ENCODE results near the gene ANTXR2.

- TF ChIP-seq CTCF (IDR thresholded peaks at IDR 0.05) (no peak), POLR2A (IDR thresholded peaks at IDR 0.05) (no peak)
Measured at GRCh38 chr4:80088471-80088870, 15.4 kb upstream of the ANTXR2 start.
